Measurements from ENCODE around the gene RASA3. TPM values are rescaled to one million over a fixed set of nuclear protein-coding genes. Genes with fewer than 3 reads are reported as not detected.

RASA3 gene
- total and polyA plus RNA-seq, 10 of the 15 experiments (the other 5 are each of a cell fraction or from before 2014, with no cell fraction given): 0.79 to 33.9 (median 17.6) TPM

DNA sequence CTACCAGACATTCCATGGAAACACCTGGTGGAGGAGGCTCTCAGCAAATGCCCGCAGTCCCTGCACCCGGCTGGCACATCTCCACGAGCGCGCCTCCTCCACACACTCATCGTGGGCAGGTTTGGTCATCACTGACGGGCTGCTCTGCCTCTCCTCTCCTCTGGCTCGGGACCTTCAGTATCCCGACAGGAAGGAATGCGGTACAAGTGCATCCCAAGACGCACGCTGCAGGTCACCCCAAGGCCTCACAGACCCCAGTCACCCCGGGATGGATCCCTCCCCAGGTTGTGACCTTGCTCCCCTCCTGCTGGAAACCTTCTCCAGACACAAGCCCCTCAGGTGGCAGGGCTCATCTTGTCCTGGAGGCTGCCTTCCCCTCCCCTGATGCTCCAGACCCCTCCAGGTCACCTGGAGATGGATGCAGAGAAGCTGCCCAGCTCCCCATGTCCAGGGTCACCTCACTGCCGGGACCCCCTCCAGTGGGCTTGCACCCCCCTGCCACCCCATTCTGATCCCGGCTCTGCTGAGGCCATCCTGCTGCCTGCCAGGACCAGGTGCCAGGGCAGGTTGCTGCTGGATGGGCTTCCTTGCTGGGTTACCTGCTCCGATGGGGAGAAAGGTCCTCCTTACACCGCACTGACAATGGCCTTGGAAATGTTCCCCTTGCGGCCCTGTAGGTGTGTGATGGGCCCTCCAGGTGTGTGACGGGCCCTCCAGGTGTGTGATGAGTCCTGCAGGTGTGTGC lies 188.4 kb downstream of the RASA3 start:
- in situ Hi-C loops (cut with MboI) (no loop called here), intact Hi-C loops (cut with micrococcal nuclease; ENCODE audit: unreplicated experiment) (no loop called here)
- TF ChIP-seq NR2C2 (IDR thresholded peaks at IDR 0.05; ENCODE audit: borderline replicate concordance, control insufficient read depth, insufficient read length, low read depth) (no peak), ZNF384 (IDR thresholded peaks at IDR 0.05; ENCODE audit: borderline replicate concordance, low read depth, low read length) (no peak), KDM1A (IDR thresholded peaks at IDR 0.05; ENCODE audit: borderline replicate concordance) (no peak), TCF12 (IDR thresholded peaks at IDR 0.05; ENCODE audit: low read depth, low read length) (no peak), STAT1 (conservative IDR thresholded peaks at IDR 0.05) (no peak), BCL11A (IDR thresholded peaks at IDR 0.05; ENCODE audit: low read depth, low read length) (no peak), POLR2AphosphoS2 (IDR thresholded peaks at IDR 0.05; ENCODE audit: low read depth, low read length) (no peak), ZNF622 (IDR thresholded peaks at IDR 0.05) (no peak), SMAD5 (IDR thresholded peaks at IDR 0.05; ENCODE audit: low read depth) (no peak), FOS (IDR thresholded peaks at IDR 0.05; ENCODE audit: borderline replicate concordance, extremely low read depth, insufficient read length) (no peak), NRF1 (conservative IDR thresholded peaks at IDR 0.05; ENCODE audit: low read depth, low read length) (no peak)
- TF ChIP-seq, protein P1, sequence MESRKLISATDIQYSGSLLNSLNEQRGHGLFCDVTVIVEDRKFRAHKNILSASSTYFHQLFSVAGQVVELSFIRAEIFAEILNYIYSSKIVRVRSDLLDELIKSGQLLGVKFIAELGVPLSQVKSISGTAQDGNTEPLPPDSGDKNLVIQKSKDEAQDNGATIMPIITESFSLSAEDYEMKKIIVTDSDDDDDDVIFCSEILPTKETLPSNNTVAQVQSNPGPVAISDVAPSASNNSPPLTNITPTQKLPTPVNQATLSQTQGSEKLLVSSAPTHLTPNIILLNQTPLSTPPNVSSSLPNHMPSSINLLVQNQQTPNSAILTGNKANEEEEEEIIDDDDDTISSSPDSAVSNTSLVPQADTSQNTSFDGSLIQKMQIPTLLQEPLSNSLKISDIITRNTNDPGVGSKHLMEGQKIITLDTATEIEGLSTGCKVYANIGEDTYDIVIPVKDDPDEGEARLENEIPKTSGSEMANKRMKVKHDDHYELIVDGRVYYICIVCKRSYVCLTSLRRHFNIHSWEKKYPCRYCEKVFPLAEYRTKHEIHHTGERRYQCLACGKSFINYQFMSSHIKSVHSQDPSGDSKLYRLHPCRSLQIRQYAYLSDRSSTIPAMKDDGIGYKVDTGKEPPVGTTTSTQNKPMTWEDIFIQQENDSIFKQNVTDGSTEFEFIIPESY (IDR thresholded peaks at IDR 0.05): no peak
- TF ChIP-seq, protein P2, sequence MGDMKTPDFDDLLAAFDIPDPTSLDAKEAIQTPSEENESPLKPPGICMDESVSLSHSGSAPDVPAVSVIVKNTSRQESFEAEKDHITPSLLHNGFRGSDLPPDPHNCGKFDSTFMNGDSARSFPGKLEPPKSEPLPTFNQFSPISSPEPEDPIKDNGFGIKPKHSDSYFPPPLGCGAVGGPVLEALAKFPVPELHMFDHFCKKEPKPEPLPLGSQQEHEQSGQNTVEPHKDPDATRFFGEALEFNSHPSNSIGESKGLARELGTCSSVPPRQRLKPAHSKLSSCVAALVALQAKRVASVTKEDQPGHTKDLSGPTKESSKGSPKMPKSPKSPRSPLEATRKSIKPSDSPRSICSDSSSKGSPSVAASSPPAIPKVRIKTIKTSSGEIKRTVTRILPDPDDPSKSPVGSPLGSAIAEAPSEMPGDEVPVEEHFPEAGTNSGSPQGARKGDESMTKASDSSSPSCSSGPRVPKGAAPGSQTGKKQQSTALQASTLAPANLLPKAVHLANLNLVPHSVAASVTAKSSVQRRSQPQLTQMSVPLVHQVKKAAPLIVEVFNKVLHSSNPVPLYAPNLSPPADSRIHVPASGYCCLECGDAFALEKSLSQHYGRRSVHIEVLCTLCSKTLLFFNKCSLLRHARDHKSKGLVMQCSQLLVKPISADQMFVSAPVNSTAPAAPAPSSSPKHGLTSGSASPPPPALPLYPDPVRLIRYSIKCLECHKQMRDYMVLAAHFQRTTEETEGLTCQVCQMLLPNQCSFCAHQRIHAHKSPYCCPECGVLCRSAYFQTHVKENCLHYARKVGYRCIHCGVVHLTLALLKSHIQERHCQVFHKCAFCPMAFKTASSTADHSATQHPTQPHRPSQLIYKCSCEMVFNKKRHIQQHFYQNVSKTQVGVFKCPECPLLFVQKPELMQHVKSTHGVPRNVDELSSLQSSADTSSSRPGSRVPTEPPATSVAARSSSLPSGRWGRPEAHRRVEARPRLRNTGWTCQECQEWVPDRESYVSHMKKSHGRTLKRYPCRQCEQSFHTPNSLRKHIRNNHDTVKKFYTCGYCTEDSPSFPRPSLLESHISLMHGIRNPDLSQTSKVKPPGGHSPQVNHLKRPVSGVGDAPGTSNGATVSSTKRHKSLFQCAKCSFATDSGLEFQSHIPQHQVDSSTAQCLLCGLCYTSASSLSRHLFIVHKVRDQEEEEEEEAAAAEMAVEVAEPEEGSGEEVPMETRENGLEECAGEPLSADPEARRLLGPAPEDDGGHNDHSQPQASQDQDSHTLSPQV (IDR thresholded peaks at IDR 0.05): no peak
- Histone ChIP-seq H3K27ac (ENCODE audit: control insufficient read depth, insufficient read depth) (no peak overlapping the region), H3K79me2 (ENCODE audit: control insufficient read depth, insufficient read depth, low read length) (no peaks in the 10 kb centered on the region), H2AFZ (ENCODE audit: control insufficient read depth, low read depth, low read length) (no peak overlapping the region), H3K27me3 (replicated peaks in 1 of 2; ENCODE audit: control insufficient read depth in 2 of 2, insufficient read depth in 2 of 2, low read length in 1 of 2) (no peaks in the 10 kb centered on the region), H3K4me3 (no peak overlapping the region), H3K9ac (ENCODE audit: control insufficient read depth, insufficient read depth, low read length) (no peak overlapping the region), H3K9me3 (replicated peaks; ENCODE audit: control insufficient read depth, insufficient read depth, low read length) (no peaks in the 10 kb centered on the region; the same call in 2 of the 3 replicates), H3K4me1 (ENCODE audit: control insufficient read depth, insufficient read depth, low read length) (no peaks in the 10 kb centered on the region), H3K4me2 (ENCODE audit: control insufficient read depth, insufficient read depth) (no peak overlapping the region), H3K36me3 (ENCODE audit: control insufficient read depth in 2 of 2, insufficient read depth in 2 of 2, low read length in 1 of 2) (no peaks in the 10 kb centered on the region), H4K20me1 (ENCODE audit: control insufficient read depth, insufficient read depth) (no peaks in the 10 kb centered on the region)
- FAIRE-seq (no peak), ATAC-seq (no peak), DNase-seq (ENCODE audit: low read depth, low spot score) (no peak)
- WGBS (ENCODE audit: insufficient coverage, insufficient replicate concordance, low lambda C conversion rate, missing lambda C conversion rate): 57% methylated on average over 19 of the region's 19 CpGs
- ChIA-PET CTCF (no interaction called here), RAD21 (ENCODE audit: unreplicated experiment) (no interaction called here), SMC1A (ENCODE audit: uncharacterized antibody, unreplicated experiment) (no interaction called here), POLR2A (no interaction called here)
- BruUV-seq (replicated peaks): no TSS peak

Measured in GM12878 (cell line).